Rectal smooth muscle tissue (tissue), 1 donor: ENCODE measurements around the gene PRDM11.

ENCODE experiments used
- H3K27ac ChIP-seq: one replicate; pipeline ENCODE4 v1.7.0; 2013; ENCODE audit warnings: low read depth, low read length, inconsistent platforms
- H3K27me3 ChIP-seq: one replicate; pipeline ENCODE4 v1.7.0; 2013; ENCODE audit warnings: low read length; ENCODE audit not compliant: control insufficient read depth, insufficient read depth
- H3K36me3 ChIP-seq: one replicate; pipeline ENCODE4 v1.7.0; 2013; ENCODE audit warnings: low read length; ENCODE audit not compliant: control insufficient read depth, insufficient read depth
- H3K4me1 ChIP-seq: one replicate; pipeline ENCODE4 v1.7.0; 2013; ENCODE audit warnings: low read length; ENCODE audit not compliant: control insufficient read depth, insufficient read depth
- H3K4me3 ChIP-seq: one replicate; pipeline ENCODE4 v1.7.0; 2013; ENCODE audit warnings: low read length
- H3K9ac ChIP-seq: one replicate; pipeline ENCODE4 v1.7.0; 2013; ENCODE audit warnings: low read length

The PRDM11 gene

DNA sequence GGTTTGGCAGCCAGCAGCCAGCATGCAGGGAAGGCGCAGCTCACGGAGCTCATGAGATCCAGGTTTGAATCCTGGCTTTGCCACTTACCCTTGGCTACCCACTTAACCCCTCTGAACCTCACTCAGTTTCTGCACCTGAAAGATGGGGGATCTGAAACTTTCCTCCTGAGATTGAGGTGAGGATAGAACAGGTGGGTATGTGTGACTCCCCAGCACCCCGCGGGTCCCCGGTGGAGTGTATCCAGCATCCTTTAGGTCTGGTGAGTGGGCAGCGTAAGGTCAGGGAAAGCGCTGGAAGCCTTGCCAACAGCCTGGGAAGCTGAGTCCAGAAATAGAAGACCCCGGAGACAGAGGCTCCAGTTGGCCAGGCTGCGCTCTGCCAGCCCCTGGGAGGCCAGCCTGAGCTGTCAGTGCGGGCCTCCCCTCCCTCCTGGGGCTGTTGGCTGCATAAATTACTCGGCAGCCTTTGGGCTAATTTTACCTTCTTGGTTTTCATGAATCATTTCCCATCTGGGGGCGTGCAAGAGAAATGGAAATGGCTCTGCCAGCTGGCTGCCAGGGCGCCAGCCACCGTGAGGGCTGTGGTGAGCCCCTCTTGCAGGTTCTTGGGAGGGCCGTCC, 17.6 kb downstream of the PRDM11 start:
- Histone ChIP-seq H3K4me3 (no peak overlapping the region), H3K27ac (no peak overlapping the region), H3K36me3 (no peaks in the 10 kb centered on the region), H3K4me1 (peaks cover 5% of the 10 kb centered on the region), H3K27me3 (no peaks in the 10 kb centered on the region), H3K9ac (no peak overlapping the region)

GRCh38 chr11:45165386-45165785, 18.9 kb downstream of the PRDM11 start:
- Histone ChIP-seq H3K9ac (no peak overlapping the region), H3K27ac (no peak overlapping the region), H3K4me3 (no peak overlapping the region), H3K27me3 (no peaks in the 10 kb centered on the region), H3K4me1 (peaks cover 4% of the 10 kb centered on the region), H3K36me3 (no peaks in the 10 kb centered on the region)

DNA sequence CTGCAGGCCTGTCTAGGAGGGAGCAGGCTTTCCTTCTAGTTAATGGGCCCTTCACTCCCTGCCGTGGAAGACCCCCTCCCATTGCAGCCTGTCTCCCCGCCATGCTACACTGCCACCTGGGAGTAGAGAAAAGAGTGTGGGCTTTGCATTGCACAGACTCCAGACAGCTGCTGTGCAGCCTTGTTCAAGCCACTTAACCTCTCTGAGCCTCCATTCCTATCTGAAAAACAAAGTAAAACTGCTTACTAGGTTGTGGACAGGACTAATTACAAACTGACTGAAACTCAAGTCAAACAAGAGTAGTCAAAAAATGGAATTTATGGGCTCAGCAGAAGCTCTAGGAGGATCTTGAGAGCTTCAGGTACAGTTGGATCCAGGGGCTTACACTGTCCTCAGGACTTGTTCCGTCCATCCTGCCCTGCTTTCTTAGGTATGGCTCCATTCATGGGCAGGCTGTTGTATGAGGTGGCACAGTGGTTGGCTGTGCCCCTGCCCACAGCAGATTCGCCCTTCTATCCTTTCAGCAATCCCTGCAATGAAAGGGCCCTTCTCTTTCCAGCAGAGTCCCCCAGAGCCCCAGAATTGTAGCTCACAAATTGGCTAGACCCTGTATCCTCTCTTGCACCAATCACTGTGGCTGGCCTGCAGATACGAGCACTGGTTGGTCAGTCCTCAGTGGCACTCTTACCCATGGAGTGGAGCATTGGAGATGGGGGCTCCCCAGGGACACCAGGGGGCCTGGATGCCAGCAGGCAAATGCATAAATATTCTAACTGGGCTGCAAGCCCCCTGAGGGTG, 19.6 kb downstream of the PRDM11 start:
- Histone ChIP-seq H3K36me3 (no peaks in the 10 kb centered on the region), H3K4me3 (no peak overlapping the region), H3K27ac (no peak overlapping the region), H3K27me3 (no peaks in the 10 kb centered on the region), H3K9ac (no peak overlapping the region), H3K4me1 (peaks cover 4% of the 10 kb centered on the region)

GRCh38 chr11:45166604-45166897, 20.1 kb downstream of the PRDM11 start:
- Histone ChIP-seq H3K9ac (no peak overlapping the region), H3K36me3 (no peaks in the 10 kb centered on the region), H3K27ac (no peak overlapping the region), H3K4me3 (no peak overlapping the region), H3K4me1 (peaks cover 2% of the 10 kb centered on the region), H3K27me3 (no peaks in the 10 kb centered on the region)

- H3K36me3 ChIP-seq: no peaks in the 10 kb centered on the region
- no peaks in the 10 kb centered on the region for H3K27me3 ChIP-seq
- H3K9ac ChIP-seq: no peak overlapping the region
- H3K4me1 ChIP-seq: peaks cover 2% of the 10 kb centered on the region
- H3K4me3 ChIP-seq: no peak overlapping the region
- no peak overlapping the region for H3K27ac ChIP-seq
These were observed 20.8 kb downstream of the PRDM11 start for GRCh38 chr11:45167283-45167682.

DNA sequence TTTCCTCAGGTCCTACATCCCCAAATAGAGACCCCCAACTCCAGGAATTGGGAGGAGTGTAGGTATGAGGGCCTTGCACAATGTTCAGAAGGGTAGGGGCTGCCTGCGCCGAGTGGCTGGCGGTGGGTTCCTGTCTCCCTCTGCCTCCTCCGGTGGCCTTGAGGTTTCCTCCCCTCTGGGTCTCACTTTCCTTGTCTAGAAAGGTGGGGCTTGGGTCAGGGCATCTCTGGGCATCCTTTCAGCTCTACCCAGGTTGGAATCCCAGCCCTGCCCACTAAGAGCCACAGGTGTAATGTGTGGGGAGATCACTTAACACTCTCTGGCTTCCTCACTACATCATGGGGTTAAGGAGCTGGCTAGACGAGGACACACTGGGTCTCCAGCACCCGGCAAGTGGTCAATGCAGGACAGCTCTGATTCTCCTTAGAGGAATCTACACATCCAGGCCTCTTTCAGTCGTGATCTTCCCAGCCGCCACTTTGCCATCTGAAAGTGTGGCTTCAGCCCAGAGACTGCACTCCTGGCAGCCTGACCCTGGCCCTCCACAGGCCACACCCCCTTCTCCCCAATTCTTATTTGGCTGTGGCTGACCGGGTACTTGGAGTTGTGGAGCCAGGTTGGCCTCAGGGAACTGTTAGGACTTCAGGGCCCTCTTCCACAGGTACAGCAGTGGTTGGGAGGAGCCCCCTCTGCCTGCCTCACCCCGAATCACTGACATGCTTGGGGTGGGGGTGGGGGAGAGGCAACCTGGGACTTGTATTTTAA, 22.1 kb downstream of the PRDM11 start:
- H3K36me3 ChIP-seq: no peaks in the 10 kb centered on the region
- no peak overlapping the region for H3K4me3 ChIP-seq
- H3K9ac ChIP-seq: no peak overlapping the region
- H3K27ac ChIP-seq: no peak overlapping the region
- no peaks in the 10 kb centered on the region for H3K27me3 ChIP-seq
- peaks cover 2% of the 10 kb centered on the region for H3K4me1 ChIP-seq

DNA sequence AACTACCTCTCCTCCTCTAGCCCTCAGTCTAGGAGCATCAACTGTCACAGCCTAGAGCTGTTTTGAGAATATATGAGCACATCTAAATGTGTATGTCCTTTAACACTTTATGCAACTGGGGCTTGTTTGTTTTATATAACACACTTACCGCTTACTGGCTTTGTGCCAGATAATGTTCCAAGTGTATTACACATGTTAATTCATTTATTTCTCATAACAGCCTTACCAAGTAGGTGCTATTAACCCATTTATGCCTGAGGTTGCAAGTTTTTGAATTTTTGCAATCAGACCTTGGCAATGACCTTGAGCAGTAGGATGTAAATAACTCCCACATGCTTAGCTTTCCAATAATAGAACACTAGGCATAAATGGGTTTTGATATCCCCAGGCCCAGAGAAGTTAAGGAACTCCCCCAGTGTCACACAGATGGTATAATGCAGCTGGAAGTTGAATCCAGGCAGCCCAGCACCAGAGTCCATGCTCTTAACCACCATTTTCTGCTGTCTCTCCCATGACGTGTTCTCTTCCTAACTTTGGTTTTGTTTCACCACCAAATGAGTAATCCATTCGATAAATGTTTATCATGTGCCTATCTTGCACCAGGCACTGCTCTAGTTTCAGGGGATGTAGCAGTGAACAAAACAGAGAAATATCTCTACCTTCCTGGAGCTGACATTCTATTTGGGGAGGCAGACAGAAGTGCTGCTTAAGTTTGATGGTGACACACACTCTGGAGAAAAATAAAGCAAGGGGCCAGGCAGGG, 23.1 kb downstream of the PRDM11 start:
- no peaks in the 10 kb centered on the region for H3K36me3 ChIP-seq
- H3K27ac ChIP-seq: no peak overlapping the region
- H3K4me1 ChIP-seq: no peaks in the 10 kb centered on the region
- no peak overlapping the region for H3K4me3 ChIP-seq
- H3K9ac ChIP-seq: no peak overlapping the region
- H3K27me3 ChIP-seq: no peaks in the 10 kb centered on the region

DNA sequence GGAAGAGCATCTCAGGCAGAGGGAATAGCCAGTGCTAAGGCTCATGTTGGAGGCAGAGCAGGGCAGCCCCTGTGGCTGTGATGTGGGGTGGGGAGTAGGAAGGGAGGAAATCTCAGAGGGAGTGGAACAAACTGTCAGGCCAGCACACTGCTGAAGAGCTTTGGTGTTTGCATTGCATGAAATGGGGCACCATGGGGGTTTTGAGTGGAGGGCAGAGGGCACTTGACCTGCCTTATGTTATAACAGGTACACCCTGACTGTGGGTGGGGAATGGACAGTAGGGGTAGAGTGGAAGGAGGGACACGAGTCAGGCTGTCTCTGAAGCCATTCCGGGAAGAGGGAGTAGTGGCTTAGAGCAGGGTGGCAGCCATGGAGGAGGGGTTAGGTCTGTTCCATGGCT, 24.0 kb downstream of the PRDM11 start:
- H3K27ac ChIP-seq: no peak overlapping the region

DNA sequence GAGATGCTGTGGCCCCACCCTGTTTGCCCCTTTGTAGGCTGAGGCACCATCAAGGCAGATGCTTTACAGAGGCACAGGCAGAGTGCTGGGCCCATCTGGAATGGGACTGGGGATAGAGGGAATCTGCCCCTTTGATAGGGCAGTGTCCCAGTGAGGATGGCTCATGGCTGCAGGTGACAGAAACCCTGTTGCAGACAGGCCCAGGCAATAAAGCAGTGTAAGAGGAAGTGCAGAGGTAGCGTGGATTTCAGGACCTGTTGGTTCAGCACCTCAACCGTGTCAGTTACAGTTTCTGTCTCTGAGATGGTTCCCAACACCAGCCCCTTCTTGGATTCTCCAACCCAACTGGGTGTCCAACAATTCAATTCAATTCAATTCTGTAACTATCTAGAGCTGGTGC, 25.1 kb downstream of the PRDM11 start:
- H3K4me1 ChIP-seq: no peaks in the 10 kb centered on the region
- no peak overlapping the region for H3K4me3 ChIP-seq
- no peak overlapping the region for H3K9ac ChIP-seq
- no peaks in the 10 kb centered on the region for H3K36me3 ChIP-seq
- no peaks in the 10 kb centered on the region for H3K27me3 ChIP-seq
- H3K27ac ChIP-seq: no peak overlapping the region

More for the DNA sequence above, 24.0 kb downstream of the PRDM11 start:
- Histone ChIP-seq H3K27me3 (no peaks in the 10 kb centered on the region), H3K36me3 (no peaks in the 10 kb centered on the region), H3K4me3 (no peak overlapping the region), H3K4me1 (no peaks in the 10 kb centered on the region), H3K9ac (no peak overlapping the region)

- Histone ChIP-seq H3K4me3 (no peak overlapping the region), H3K27ac (no peak overlapping the region), H3K9ac (no peak overlapping the region), H3K36me3 (no peaks in the 10 kb centered on the region), H3K4me1 (no peaks in the 10 kb centered on the region), H3K27me3 (no peaks in the 10 kb centered on the region)
These were observed 26.6 kb downstream of the PRDM11 start for GRCh38 chr11:45173064-45173463.

DNA sequence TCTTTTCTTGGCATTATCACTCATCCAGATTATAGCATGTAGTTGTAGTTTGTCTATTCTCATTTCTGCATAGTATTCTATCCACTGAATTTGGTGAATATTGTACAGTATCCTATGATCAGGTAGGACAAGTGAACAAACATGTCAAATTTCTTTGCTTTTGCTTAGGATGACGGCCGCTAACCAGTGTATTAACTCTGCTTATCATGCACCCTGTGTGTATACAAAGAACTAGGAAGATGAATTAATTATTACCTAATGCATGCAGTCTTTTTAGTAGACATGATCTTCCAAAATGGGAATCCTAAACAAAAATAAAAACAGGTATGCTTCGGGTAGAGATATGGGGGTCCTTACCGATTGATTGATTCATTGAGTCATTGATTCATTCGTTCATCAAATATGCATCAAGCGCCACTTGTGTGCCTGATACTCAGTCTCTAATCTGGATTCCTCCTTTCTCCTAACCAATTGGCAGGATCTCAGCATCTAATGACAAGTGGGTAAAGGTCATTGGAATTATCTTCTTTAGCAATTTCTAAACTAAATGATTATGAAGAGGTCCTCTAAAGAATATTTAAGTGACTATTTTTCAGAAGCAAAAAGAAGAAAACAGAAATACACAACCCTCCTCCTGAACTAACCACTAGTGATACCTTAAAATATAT, 27.9 kb downstream of the PRDM11 start:
- no peak overlapping the region for H3K4me3 ChIP-seq
- H3K27ac ChIP-seq: no peak overlapping the region
- no peaks in the 10 kb centered on the region for H3K4me1 ChIP-seq
- no peak overlapping the region for H3K9ac ChIP-seq
- no peaks in the 10 kb centered on the region for H3K27me3 ChIP-seq
- no peaks in the 10 kb centered on the region for H3K36me3 ChIP-seq

DNA sequence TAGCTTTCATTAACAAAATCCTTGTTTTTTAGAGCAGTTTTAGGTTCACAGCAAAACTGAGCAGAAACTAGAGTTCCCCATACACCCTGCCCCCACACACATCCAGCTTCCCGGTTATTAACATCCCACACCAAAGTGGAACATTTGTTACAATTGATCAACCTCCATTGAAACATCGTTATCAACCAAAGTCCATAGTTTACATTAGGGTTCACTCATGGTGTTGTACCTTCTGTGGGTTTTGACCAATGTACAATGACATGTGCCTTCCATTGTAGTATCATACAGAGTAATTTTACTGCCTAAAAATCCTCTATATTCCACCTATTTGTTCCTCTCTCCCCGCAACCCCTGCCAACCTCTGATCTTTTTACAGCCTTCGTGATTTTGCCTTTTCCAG, 28.5 kb downstream of the PRDM11 start:
- no peak overlapping the region for H3K9ac ChIP-seq
- H3K4me1 ChIP-seq: peaks cover 6% of the 10 kb centered on the region
- no peaks in the 10 kb centered on the region for H3K27me3 ChIP-seq

More for the DNA sequence above, 28.5 kb downstream of the PRDM11 start:
- Histone ChIP-seq H3K36me3 (no peaks in the 10 kb centered on the region), H3K4me3 (no peak overlapping the region), H3K27ac (no peak overlapping the region)
